ENCODE measurements around the gene ANOS1. TPM values are rescaled to one million over a fixed set of nuclear protein-coding genes. Genes with fewer than 3 reads are reported as not detected.

ANOS1 gene
- total and polyA plus RNA-seq, 2 donors (not counting 3 experiments of a cell fraction or from before 2014, with no cell fraction given), result 0.55 to 0.87 TPM

DNA sequence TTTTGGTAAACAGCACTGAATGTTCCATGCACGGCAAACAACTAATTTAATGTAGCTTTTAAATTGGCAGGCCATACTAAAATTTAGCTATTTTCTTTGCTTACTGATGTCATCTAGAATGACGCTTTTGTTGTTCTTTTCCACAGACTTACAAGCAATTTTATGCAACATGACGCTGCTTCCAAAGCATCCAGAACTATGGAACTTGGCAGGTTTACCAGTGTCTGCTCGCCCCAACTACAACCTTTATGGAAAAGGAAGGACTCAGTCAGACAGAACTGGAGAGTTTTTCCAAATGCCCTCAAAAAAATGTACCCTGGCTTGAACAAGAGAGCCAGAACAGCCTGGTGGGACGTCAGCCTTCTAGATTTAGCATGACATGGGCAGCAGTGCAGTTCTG is 58.7 kb downstream of the ANOS1 start:
- Histone ChIP-seq H3K4me1 (ENCODE audit: control insufficient read depth, extremely low read depth, insufficient read depth, low read length) (no peaks in the 10 kb centered on the region), H3K9me1 (replicated peaks; ENCODE audit: control insufficient read depth, extremely low read depth, insufficient read depth, low read length) (no peaks in the 10 kb centered on the region), H3K9ac (replicated peaks; ENCODE audit: extremely low read depth, insufficient read depth, low read length) (no peak overlapping the region), H3K4me2 (ENCODE audit: insufficient read depth, low read length) (no peak overlapping the region), H2AFZ (ENCODE audit: low read depth, low read length) (no peak overlapping the region), H3K27ac (ENCODE audit: insufficient read depth, low read depth, low read length) (no peak overlapping the region), H4K20me1 (replicated peaks; ENCODE audit: control insufficient read depth, extremely low read depth, insufficient read depth, low read length) (no peaks in the 10 kb centered on the region), H3K79me2 (ENCODE audit: control insufficient read depth, insufficient read depth, low read length) (no peaks in the 10 kb centered on the region), H3K4me3 (replicated peaks in 1 of 3; ENCODE audit: insufficient read depth in 1 of 3, low read depth in 1 of 3, low read length in 3 of 3) (no peak overlapping the region), H3K9me3 (replicated peaks; ENCODE audit: control insufficient read depth, insufficient read depth, low read length) (no peaks in the 10 kb centered on the region), H3K36me3 (ENCODE audit: control insufficient read depth in 2 of 2, extremely low read depth in 1 of 2, insufficient read depth in 2 of 2, low read length in 2 of 2) (no peaks in the 10 kb centered on the region), H3K27me3 (ENCODE audit: control insufficient read depth in 2 of 2, insufficient read depth in 2 of 2, low read length in 2 of 2) (no peaks in the 10 kb centered on the region)
- TF ChIP-seq POLR2A (IDR thresholded peaks at IDR 0.05; ENCODE audit: low read depth, low read length) (no peak), EZH2 (IDR thresholded peaks at IDR 0.05; ENCODE audit: borderline replicate concordance, low read depth, low read length, severe bottlenecking) (no peak), JUN (IDR thresholded peaks at IDR 0.05; ENCODE audit: borderline replicate concordance, insufficient read depth, insufficient read length, low read depth) (no peak), FOS (IDR thresholded peaks at IDR 0.05; ENCODE audit: borderline replicate concordance, insufficient read depth, low read length) (no peak), MYC (IDR thresholded peaks at IDR 0.05; ENCODE audit: low read depth, low read length) (no peak), POLR2AphosphoS5 (IDR thresholded peaks at IDR 0.05; ENCODE audit: insufficient read depth, low read depth, low read length) (no peak)
- dilution Hi-C loops (cut with MboI; ENCODE audit: extremely low pct_ligation_motif_present, low sequenced_read_pairs) (no loop called here), intact Hi-C loops (cut with micrococcal nuclease) (no loop called here)
- ChIA-PET POLR2A (no interaction called here), CTCF (no interaction called here)
- BruUV-seq (replicated peaks), result no TSS peak
- FAIRE-seq (no peak), DNase-seq (ENCODE audit: low read depth, low spot score) (no peak)

- Histone ChIP-seq H3K36me3 (ENCODE audit: control insufficient read depth in 2 of 2, extremely low read depth in 1 of 2, insufficient read depth in 2 of 2, low read length in 2 of 2) (no peaks in the 10 kb centered on the region), H3K9ac (replicated peaks; ENCODE audit: extremely low read depth, insufficient read depth, low read length) (no peak overlapping the region), H3K4me2 (ENCODE audit: insufficient read depth, low read length) (no peak overlapping the region), H4K20me1 (replicated peaks; ENCODE audit: control insufficient read depth, extremely low read depth, insufficient read depth, low read length) (no peaks in the 10 kb centered on the region), H3K4me1 (ENCODE audit: control insufficient read depth, extremely low read depth, insufficient read depth, low read length) (no peaks in the 10 kb centered on the region), H3K27me3 (ENCODE audit: control insufficient read depth in 2 of 2, insufficient read depth in 2 of 2, low read length in 2 of 2) (no peaks in the 10 kb centered on the region), H3K9me1 (replicated peaks; ENCODE audit: control insufficient read depth, extremely low read depth, insufficient read depth, low read length) (no peaks in the 10 kb centered on the region), H3K4me3 (replicated peaks in 1 of 3; ENCODE audit: insufficient read depth in 1 of 3, low read depth in 1 of 3, low read length in 3 of 3) (no peak overlapping the region), H3K9me3 (replicated peaks; ENCODE audit: control insufficient read depth, insufficient read depth, low read length) (no peaks in the 10 kb centered on the region), H3K27ac (ENCODE audit: insufficient read depth, low read depth, low read length) (no peak overlapping the region), H3K79me2 (ENCODE audit: control insufficient read depth, insufficient read depth, low read length) (no peaks in the 10 kb centered on the region), H2AFZ (ENCODE audit: low read depth, low read length) (no peak overlapping the region)
- POLR2A ChIA-PET, result no interaction called here
- no peak for TF ChIP-seq MYC (IDR thresholded peaks at IDR 0.05; ENCODE audit: low read depth, low read length)
- no peak for TF ChIP-seq FOS (IDR thresholded peaks at IDR 0.05; ENCODE audit: borderline replicate concordance, insufficient read depth, low read length)
- no peak for TF ChIP-seq GATA2 (IDR thresholded peaks at IDR 0.05; ENCODE audit: insufficient read depth, insufficient read length, low read depth, low read length)
- TF ChIP-seq, protein P1, sequence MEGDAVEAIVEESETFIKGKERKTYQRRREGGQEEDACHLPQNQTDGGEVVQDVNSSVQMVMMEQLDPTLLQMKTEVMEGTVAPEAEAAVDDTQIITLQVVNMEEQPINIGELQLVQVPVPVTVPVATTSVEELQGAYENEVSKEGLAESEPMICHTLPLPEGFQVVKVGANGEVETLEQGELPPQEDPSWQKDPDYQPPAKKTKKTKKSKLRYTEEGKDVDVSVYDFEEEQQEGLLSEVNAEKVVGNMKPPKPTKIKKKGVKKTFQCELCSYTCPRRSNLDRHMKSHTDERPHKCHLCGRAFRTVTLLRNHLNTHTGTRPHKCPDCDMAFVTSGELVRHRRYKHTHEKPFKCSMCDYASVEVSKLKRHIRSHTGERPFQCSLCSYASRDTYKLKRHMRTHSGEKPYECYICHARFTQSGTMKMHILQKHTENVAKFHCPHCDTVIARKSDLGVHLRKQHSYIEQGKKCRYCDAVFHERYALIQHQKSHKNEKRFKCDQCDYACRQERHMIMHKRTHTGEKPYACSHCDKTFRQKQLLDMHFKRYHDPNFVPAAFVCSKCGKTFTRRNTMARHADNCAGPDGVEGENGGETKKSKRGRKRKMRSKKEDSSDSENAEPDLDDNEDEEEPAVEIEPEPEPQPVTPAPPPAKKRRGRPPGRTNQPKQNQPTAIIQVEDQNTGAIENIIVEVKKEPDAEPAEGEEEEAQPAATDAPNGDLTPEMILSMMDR (IDR thresholded peaks at IDR 0.05; ENCODE audit: extremely low read depth in 1 of 2, insufficient read depth in 1 of 2, low read depth in 1 of 2, low read length in 2 of 2), result no peak
- no peak for TF ChIP-seq POLR2AphosphoS5 (IDR thresholded peaks at IDR 0.05; ENCODE audit: insufficient read depth, low read depth, low read length)
- TF ChIP-seq, protein P2, sequence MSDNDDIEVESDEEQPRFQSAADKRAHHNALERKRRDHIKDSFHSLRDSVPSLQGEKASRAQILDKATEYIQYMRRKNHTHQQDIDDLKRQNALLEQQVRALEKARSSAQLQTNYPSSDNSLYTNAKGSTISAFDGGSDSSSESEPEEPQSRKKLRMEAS (IDR thresholded peaks at IDR 0.05; ENCODE audit: insufficient read depth, insufficient read length), result no peak
- TF ChIP-seq POLR2A (IDR thresholded peaks at IDR 0.05; ENCODE audit: low read depth, low read length), result no peak
- TF ChIP-seq JUN (IDR thresholded peaks at IDR 0.05; ENCODE audit: borderline replicate concordance, insufficient read depth, insufficient read length, low read depth), result no peak
- TF ChIP-seq EZH2 (IDR thresholded peaks at IDR 0.05; ENCODE audit: borderline replicate concordance, low read depth, low read length, severe bottlenecking), result no peak
- dilution Hi-C loops (cut with MboI; ENCODE audit: extremely low pct_ligation_motif_present, low sequenced_read_pairs), result no loop called here
- FAIRE-seq (no peak), DNase-seq (ENCODE audit: low read depth, low spot score) (no peak)
- no TSS peak for BruUV-seq (replicated peaks)
- CTCF ChIA-PET, result no interaction called here
- intact Hi-C loops (cut with micrococcal nuclease), result no loop called here
Observed at GRCh38 chrX:8672176-8672575, 59.8 kb downstream of the ANOS1 start.

Data from endothelial cell of umbilical vein (primary cell).